NCI-H1436 treated with DMSO at 0.1 percent for 48 hours (cell line): ENCODE measurements around the gene ZNF516.
"Not testable (repeated sequence)": the region's sequence is repeated elsewhere in the genome, so short reads cannot be mapped to it uniquely, and the experiment has no call there.

Experiments used
- DNase-seq: peaks from one replicate; lab custom pipeline; 2025; lab: John Stamatoyannopoulos, UW

Gene ZNF516

GRCh38 chr18:76495006-76495370 lies at the start of gene ZNF516:
ZNF516 (minus strand) TSS chr18:76495242; CDS start chr18:76443054, 52,188 bp downstream.
- DNase-seq, result no peak

- DNase-seq, result no peak
Observed at GRCh38 chr18:76538846-76539245, 43.8 kb upstream of the ZNF516 start.

- no peak for DNase-seq
Observed at GRCh38 chr18:76537621-76538020, 42.6 kb upstream of the ZNF516 start.

- DNase-seq, result not testable (repeated sequence)
Observed at GRCh38 chr18:76536593-76536992, 41.6 kb upstream of the ZNF516 start.

GRCh38 chr18:76532875-76533274 lies 37.8 kb upstream of the ZNF516 start:
- DNase-seq, result no peak

- DNase-seq, result no peak
Observed at GRCh38 chr18:76530846-76531245, 35.8 kb upstream of the ZNF516 start.

GRCh38 chr18:76530391-76530790 lies 35.3 kb upstream of the ZNF516 start:
- DNase-seq, result no peak

GRCh38 chr18:76529433-76529811 lies 34.4 kb upstream of the ZNF516 start:
- no peak for DNase-seq

- DNase-seq, result no peak
Observed at GRCh38 chr18:76528477-76529432, 33.7 kb upstream of the ZNF516 start.

- DNase-seq, result no peak
Observed at GRCh38 chr18:76525911-76526310, 30.9 kb upstream of the ZNF516 start.

GRCh38 chr18:76524900-76525698 lies 30.1 kb upstream of the ZNF516 start:
- peak; percentile 89 for DNase-seq

GRCh38 chr18:76524477-76524876 lies 29.4 kb upstream of the ZNF516 start:
- no peak for DNase-seq

GRCh38 chr18:76522551-76522950 lies 27.5 kb upstream of the ZNF516 start:
- DNase-seq, result no peak

- DNase-seq, result no peak
Observed at GRCh38 chr18:76522122-76522503, 27.1 kb upstream of the ZNF516 start.

GRCh38 chr18:76521417-76522121 lies 26.5 kb upstream of the ZNF516 start:
- no peak for DNase-seq

- peak; percentile 29 for DNase-seq
Observed at GRCh38 chr18:76518860-76519538, 24.0 kb upstream of the ZNF516 start.

GRCh38 chr18:76518123-76518859 lies 23.2 kb upstream of the ZNF516 start:
- no peak for DNase-seq

GRCh38 chr18:76515576-76515975 lies 20.5 kb upstream of the ZNF516 start:
- no peak for DNase-seq

- no peak for DNase-seq
Observed at GRCh38 chr18:76514573-76514972, 19.5 kb upstream of the ZNF516 start.

- DNase-seq, result no peak
Observed at GRCh38 chr18:76507830-76508385, 12.9 kb upstream of the ZNF516 start.
